ENCODE measurements around the gene DAAM1. TPM values are rescaled to one million over a fixed set of nuclear protein-coding genes. Genes with fewer than 3 reads are reported as not detected.

DAAM1 gene
- polyA plus RNA-seq, 1 donor from 2014 or later = 161 TPM

DNA sequence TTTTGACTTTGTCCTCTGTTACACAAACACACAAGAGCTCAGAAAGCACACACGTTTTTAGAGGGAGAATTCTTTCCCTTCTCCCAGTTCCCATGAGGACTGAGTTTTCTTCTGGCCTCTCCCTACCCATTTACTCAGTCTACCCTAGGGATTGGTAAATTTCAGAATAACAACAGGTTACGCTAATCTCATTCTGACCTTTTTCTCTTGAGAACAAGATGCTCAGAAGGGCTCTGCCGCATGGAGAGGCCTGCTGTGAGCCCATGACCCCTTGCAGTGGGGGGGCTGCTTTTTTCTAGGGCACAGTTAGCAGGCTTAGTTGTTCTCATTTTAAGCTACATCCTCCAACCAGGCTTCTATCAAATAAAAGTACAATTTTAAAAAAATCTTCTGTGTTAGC lies 207.2 kb downstream of the DAAM1 start:
- Histone ChIP-seq H3K36me3 (ENCODE audit: insufficient read depth, low read length) (no peaks in the 10 kb centered on the region), H3K27me3 (ENCODE audit: insufficient read depth, low read depth, low read length) (no peaks in the 10 kb centered on the region), H3K4me2 (ENCODE audit: low read length) (no peak overlapping the region), H3K9me2 (ENCODE audit: insufficient read depth, low read length) (no peaks in the 10 kb centered on the region), H3K9me3 (ENCODE audit: low read length) (no peaks in the 10 kb centered on the region), H3F3A (ENCODE audit: insufficient read depth, low read length, poor library complexity, severe bottlenecking) (no peaks in the 10 kb centered on the region), H4K20me1 (ENCODE audit: insufficient read depth) (no peaks in the 10 kb centered on the region), H2AFZ (ENCODE audit: low read depth, low read length) (no peak overlapping the region), H3K27ac (ENCODE audit: low read length) (no peak overlapping the region), H3K79me2 (replicated peaks; ENCODE audit: insufficient read depth, low read length) (no peaks in the 10 kb centered on the region), H3K9ac (ENCODE audit: low read length) (no peak overlapping the region), H3K4me3 (ENCODE audit: low read length) (no peak overlapping the region)
- TF ChIP-seq MXI1 (conservative IDR thresholded peaks at IDR 0.05; ENCODE audit: poor library complexity, severe bottlenecking) = no peak
- TF ChIP-seq EZH2 (IDR thresholded peaks at IDR 0.05; ENCODE audit: borderline replicate concordance, insufficient read depth, low read length, poor library complexity, severe bottlenecking) = no peak
- TF ChIP-seq, protein P1, sequence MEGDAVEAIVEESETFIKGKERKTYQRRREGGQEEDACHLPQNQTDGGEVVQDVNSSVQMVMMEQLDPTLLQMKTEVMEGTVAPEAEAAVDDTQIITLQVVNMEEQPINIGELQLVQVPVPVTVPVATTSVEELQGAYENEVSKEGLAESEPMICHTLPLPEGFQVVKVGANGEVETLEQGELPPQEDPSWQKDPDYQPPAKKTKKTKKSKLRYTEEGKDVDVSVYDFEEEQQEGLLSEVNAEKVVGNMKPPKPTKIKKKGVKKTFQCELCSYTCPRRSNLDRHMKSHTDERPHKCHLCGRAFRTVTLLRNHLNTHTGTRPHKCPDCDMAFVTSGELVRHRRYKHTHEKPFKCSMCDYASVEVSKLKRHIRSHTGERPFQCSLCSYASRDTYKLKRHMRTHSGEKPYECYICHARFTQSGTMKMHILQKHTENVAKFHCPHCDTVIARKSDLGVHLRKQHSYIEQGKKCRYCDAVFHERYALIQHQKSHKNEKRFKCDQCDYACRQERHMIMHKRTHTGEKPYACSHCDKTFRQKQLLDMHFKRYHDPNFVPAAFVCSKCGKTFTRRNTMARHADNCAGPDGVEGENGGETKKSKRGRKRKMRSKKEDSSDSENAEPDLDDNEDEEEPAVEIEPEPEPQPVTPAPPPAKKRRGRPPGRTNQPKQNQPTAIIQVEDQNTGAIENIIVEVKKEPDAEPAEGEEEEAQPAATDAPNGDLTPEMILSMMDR (IDR thresholded peaks at IDR 0.05; ENCODE audit: poor library complexity, severe bottlenecking) = no peak
- TF ChIP-seq SMC3 (conservative IDR thresholded peaks at IDR 0.05; ENCODE audit: poor library complexity) = no peak
- TF ChIP-seq, protein P2, sequence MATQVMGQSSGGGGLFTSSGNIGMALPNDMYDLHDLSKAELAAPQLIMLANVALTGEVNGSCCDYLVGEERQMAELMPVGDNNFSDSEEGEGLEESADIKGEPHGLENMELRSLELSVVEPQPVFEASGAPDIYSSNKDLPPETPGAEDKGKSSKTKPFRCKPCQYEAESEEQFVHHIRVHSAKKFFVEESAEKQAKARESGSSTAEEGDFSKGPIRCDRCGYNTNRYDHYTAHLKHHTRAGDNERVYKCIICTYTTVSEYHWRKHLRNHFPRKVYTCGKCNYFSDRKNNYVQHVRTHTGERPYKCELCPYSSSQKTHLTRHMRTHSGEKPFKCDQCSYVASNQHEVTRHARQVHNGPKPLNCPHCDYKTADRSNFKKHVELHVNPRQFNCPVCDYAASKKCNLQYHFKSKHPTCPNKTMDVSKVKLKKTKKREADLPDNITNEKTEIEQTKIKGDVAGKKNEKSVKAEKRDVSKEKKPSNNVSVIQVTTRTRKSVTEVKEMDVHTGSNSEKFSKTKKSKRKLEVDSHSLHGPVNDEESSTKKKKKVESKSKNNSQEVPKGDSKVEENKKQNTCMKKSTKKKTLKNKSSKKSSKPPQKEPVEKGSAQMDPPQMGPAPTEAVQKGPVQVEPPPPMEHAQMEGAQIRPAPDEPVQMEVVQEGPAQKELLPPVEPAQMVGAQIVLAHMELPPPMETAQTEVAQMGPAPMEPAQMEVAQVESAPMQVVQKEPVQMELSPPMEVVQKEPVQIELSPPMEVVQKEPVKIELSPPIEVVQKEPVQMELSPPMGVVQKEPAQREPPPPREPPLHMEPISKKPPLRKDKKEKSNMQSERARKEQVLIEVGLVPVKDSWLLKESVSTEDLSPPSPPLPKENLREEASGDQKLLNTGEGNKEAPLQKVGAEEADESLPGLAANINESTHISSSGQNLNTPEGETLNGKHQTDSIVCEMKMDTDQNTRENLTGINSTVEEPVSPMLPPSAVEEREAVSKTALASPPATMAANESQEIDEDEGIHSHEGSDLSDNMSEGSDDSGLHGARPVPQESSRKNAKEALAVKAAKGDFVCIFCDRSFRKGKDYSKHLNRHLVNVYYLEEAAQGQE (IDR thresholded peaks at IDR 0.05; ENCODE audit: borderline replicate concordance) = no peak
- TF ChIP-seq TAF1 (IDR thresholded peaks at IDR 0.05; ENCODE audit: low read depth) = no peak
- no peak for TF ChIP-seq POLR2AphosphoS5 (IDR thresholded peaks at IDR 0.05)
- no peak for TF ChIP-seq RAD21 (conservative IDR thresholded peaks at IDR 0.05)
- TF ChIP-seq EP300 (conservative IDR thresholded peaks at IDR 0.05; ENCODE audit: poor library complexity, severe bottlenecking) = no peak

DNA sequence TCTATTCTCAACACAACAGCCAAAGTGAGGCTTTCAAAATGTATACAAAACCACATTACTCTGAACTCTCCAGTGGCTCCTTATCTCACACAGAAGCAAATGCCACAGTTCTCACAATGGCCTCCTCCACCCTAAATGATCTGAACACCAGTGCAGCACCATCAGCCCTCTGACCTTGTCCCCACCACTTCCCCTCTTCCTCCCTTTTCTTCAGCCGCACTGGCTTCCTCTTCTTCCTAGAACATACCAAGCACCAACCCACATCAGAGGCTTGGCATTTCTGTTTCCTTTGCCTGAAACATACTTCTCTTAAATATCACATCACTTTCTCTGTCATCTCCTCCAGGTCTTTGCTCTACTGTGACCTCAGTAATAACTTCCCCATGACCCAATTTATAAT lies 210.4 kb downstream of the DAAM1 start:
- H3K27ac ChIP-seq (ENCODE audit: low read length) = no peak overlapping the region
- H3K9me2 ChIP-seq (ENCODE audit: insufficient read depth, low read length) = no peaks in the 10 kb centered on the region
- H3F3A ChIP-seq (ENCODE audit: insufficient read depth, low read length, poor library complexity, severe bottlenecking) = no peaks in the 10 kb centered on the region
- no peaks in the 10 kb centered on the region for H3K27me3 ChIP-seq (ENCODE audit: insufficient read depth, low read depth, low read length)
- H3K9ac ChIP-seq (ENCODE audit: low read length) = no peak overlapping the region
- no peaks in the 10 kb centered on the region for H3K9me3 ChIP-seq (ENCODE audit: low read length)
- H3K4me3 ChIP-seq (ENCODE audit: low read length) = no peak overlapping the region
- no peak overlapping the region for H2AFZ ChIP-seq (ENCODE audit: low read depth, low read length)
- H3K36me3 ChIP-seq (ENCODE audit: insufficient read depth, low read length) = no peaks in the 10 kb centered on the region
- H3K4me2 ChIP-seq (ENCODE audit: low read length) = no peak overlapping the region
- H4K20me1 ChIP-seq (ENCODE audit: insufficient read depth) = no peaks in the 10 kb centered on the region
- no peak for TF ChIP-seq EP300 (conservative IDR thresholded peaks at IDR 0.05; ENCODE audit: poor library complexity, severe bottlenecking)
- no peak for TF ChIP-seq POLR2AphosphoS5 (IDR thresholded peaks at IDR 0.05)
- TF ChIP-seq EZH2 (IDR thresholded peaks at IDR 0.05; ENCODE audit: borderline replicate concordance, insufficient read depth, low read length, poor library complexity, severe bottlenecking) = no peak
- TF ChIP-seq SMC3 (conservative IDR thresholded peaks at IDR 0.05; ENCODE audit: poor library complexity) = no peak
- no peak for TF ChIP-seq MXI1 (conservative IDR thresholded peaks at IDR 0.05; ENCODE audit: poor library complexity, severe bottlenecking)
- TF ChIP-seq, protein P2 (IDR thresholded peaks at IDR 0.05; ENCODE audit: borderline replicate concordance) = no peak
- no peak for TF ChIP-seq TAF1 (IDR thresholded peaks at IDR 0.05; ENCODE audit: low read depth)
- TF ChIP-seq, protein P1 (IDR thresholded peaks at IDR 0.05; ENCODE audit: poor library complexity, severe bottlenecking) = no peak
- no peak for TF ChIP-seq RAD21 (conservative IDR thresholded peaks at IDR 0.05)
- H3K79me2 ChIP-seq (replicated peaks; ENCODE audit: insufficient read depth, low read length) = no peaks in the 10 kb centered on the region

All from neural cell (in vitro differentiated cells).